DND-41 (cell line): Measurements from ENCODE around the gene FIG4.

Source experiments
- CTCF ChIP-seq: IDR thresholded peaks from 2 replicates; pipeline ENCODE4 v1.5.1; 2012; ENCODE audit warnings: borderline replicate concordance, low read length, moderate library complexity, mild to moderate bottlenecking; ENCODE audit not compliant: poor library complexity, severe bottlenecking; ENCODE audit errors: extremely low read depth
- EZH2 ChIP-seq: IDR thresholded peaks from 3 replicates; pipeline ENCODE4 v1.6.1; 2012; ENCODE audit warnings: borderline replicate concordance, low read depth, mild to moderate bottlenecking, moderate library complexity, low read length, inconsistent platforms; ENCODE audit not compliant: severe bottlenecking

GRCh38 chr6:109759098-109759955 is 68.2 kb downstream of the FIG4 start:
- TF ChIP-seq CTCF (no peak), EZH2 (no peak)
